ENCODE data around the gene GNG14. TPM values are rescaled to one million over a fixed set of nuclear protein-coding genes. Genes with fewer than 3 reads are reported as not detected.
A peak's percentile ranks its signal among the peaks of the same experiment; 100 is the strongest.
"Not testable (repeated sequence)": the region's sequence is repeated elsewhere in the genome, so short reads cannot be mapped to it uniquely, and the experiment has no call there.

The GNG14 gene
- total RNA-seq, 1 experiment from 2014 or later = not detected

GRCh38 chr19:12696366-12697335 is 8.9 kb downstream of the GNG14 start, which contains the start of gene FBXW9:
FBXW9 (minus strand) TSS chr19:12696631; CDS start chr19:12696581, 50 bp downstream.
- peak; percentile 97 for DNase-seq
- Histone ChIP-seq H3K79me2 (ENCODE audit: insufficient read depth, low read length) (no peaks in the 10 kb centered on the region), H3T11ph (ENCODE audit: low read length) (no peak within 1 kb of the TSS), H3K4me1 (ENCODE audit: insufficient read depth, low read length) (0 out of 2 replicates have a peak, but pooled peaks cover 2% of the 10 kb centered on the region), H4K5ac (ENCODE audit: insufficient read length, low read depth, low read length) (no peak within 1 kb of the TSS), H3K27ac (ENCODE audit: insufficient read length, low read depth, low read length) (peak within 1 kb of the TSS; percentile 72), H3K9me3 (ENCODE audit: control insufficient read depth, low read depth, low read length) (no peaks in the 10 kb centered on the region), H2AFZ (ENCODE audit: low read length) (no peak within 1 kb of the TSS), H4K8ac (replicated peaks; ENCODE audit: insufficient read length, low read depth, low read length) (no peak within 1 kb of the TSS), H3K18ac (ENCODE audit: insufficient read length, low read depth, low read length) (peak within 1 kb of the TSS; percentile 51), H2BK20ac (ENCODE audit: low read depth, low read length, poor library complexity, severe bottlenecking) (no peak within 1 kb of the TSS), H3K14ac (ENCODE audit: insufficient read depth, low read length) (peak within 1 kb of the TSS; percentile 79; the same call in 1 of the 2 replicates), H2BK120ac (ENCODE audit: low read depth, low read length, poor library complexity, severe bottlenecking) (no peak within 1 kb of the TSS), H2BK15ac (ENCODE audit: low read depth, low read length) (no peak within 1 kb of the TSS), H3K4ac (ENCODE audit: low read depth, low read length) (no peak within 1 kb of the TSS), H3K23me2 (ENCODE audit: insufficient read length, low read depth, low read length, poor library complexity, severe bottlenecking) (peaks cover 4% of the 10 kb centered on the region), H4K20me1 (ENCODE audit: control insufficient read depth, insufficient read depth, insufficient read length) (peaks cover 3% of the 10 kb centered on the region), H3K9ac (ENCODE audit: extremely low read depth, insufficient read length, low read length) (peak within 1 kb of the TSS; percentile 73), H3K27me3 (ENCODE audit: insufficient read depth, low read length) (no peaks in the 10 kb centered on the region), H3K56ac (ENCODE audit: insufficient read length, low read depth, low read length) (no peak within 1 kb of the TSS), H3K4me2 (ENCODE audit: insufficient read depth, insufficient read length, low read length) (peak within 1 kb of the TSS; percentile 81), H2BK5ac (ENCODE audit: insufficient read length, low read length) (no peak within 1 kb of the TSS), H3K79me1 (ENCODE audit: insufficient read depth, low read depth, low read length, poor library complexity, severe bottlenecking) (no peaks in the 10 kb centered on the region), H4K91ac (ENCODE audit: insufficient read length, low read depth, low read length) (no peak within 1 kb of the TSS), H2BK12ac (ENCODE audit: insufficient read length, low read depth, low read length) (no peak within 1 kb of the TSS), H2AK5ac (ENCODE audit: insufficient read length, low read length) (no peak within 1 kb of the TSS), H3K23ac (ENCODE audit: insufficient read length, low read depth, low read length) (no peak within 1 kb of the TSS)
- TF ChIP-seq CTCF (conservative IDR thresholded peaks at IDR 0.05) = no peak
- peak within 1 kb of the TSS; percentile 97 to 99 (median 98) for H3K27ac Mint-ChIP-seq
- H3K4me3 Mint-ChIP-seq = peak within 1 kb of the TSS; percentile 82 to 89
- H3K4me1 Mint-ChIP-seq = 0 out of 4 replicates have a peak, but pooled peaks cover 0 to 2% of the 10 kb centered on the region in 2 experiments
- no peaks in the 10 kb centered on the region; the same call in 1 of the 2 replicates for H3K27me3 Mint-ChIP-seq (ENCODE audit: low read depth)
- peaks cover 13 to 33% (median 25%) of the 10 kb centered on the region in 3 experiments; a peak in 6 of 7 replicates for H3K36me3 Mint-ChIP-seq (ENCODE audit: insufficient read depth in 1 of 3, low read depth in 3 of 3)
- H3K9me3 Mint-ChIP-seq = no peaks in the 10 kb centered on the region
- no CpG with 5 or more reads among the region's 59 CpGs for WGBS (ENCODE audit: extremely low coverage, insufficient read length, low lambda C conversion rate)

GRCh38 chr19:12697425-12697824 is 9.6 kb downstream of the GNG14 start:
- not testable (repeated sequence) for H4K20me1 ChIP-seq (ENCODE audit: control insufficient read depth, insufficient read depth, insufficient read length); H3K9ac ChIP-seq (ENCODE audit: extremely low read depth, insufficient read length, low read length); H2AFZ ChIP-seq (ENCODE audit: low read length); H2AK5ac ChIP-seq (ENCODE audit: insufficient read length, low read length); H3K27ac ChIP-seq (ENCODE audit: insufficient read length, low read depth, low read length); H2BK20ac ChIP-seq (ENCODE audit: low read depth, low read length, poor library complexity, severe bottlenecking); H3K18ac ChIP-seq (ENCODE audit: insufficient read length, low read depth, low read length); H3K14ac ChIP-seq (ENCODE audit: insufficient read depth, low read length); H3K23ac ChIP-seq (ENCODE audit: insufficient read length, low read depth, low read length); H3K27me3 Mint-ChIP-seq (ENCODE audit: low read depth); H3K27me3 ChIP-seq (ENCODE audit: insufficient read depth, low read length); H2BK120ac ChIP-seq (ENCODE audit: low read depth, low read length, poor library complexity, severe bottlenecking); H3K23me2 ChIP-seq (ENCODE audit: insufficient read length, low read depth, low read length, poor library complexity, severe bottlenecking); H2BK15ac ChIP-seq (ENCODE audit: low read depth, low read length); H4K5ac ChIP-seq (ENCODE audit: insufficient read length, low read depth, low read length); H3K9me3 ChIP-seq (ENCODE audit: control insufficient read depth, low read depth, low read length); H3K4ac ChIP-seq (ENCODE audit: low read depth, low read length); H3K79me1 ChIP-seq (ENCODE audit: insufficient read depth, low read depth, low read length, poor library complexity, severe bottlenecking); DNase-seq; H3K4me1 Mint-ChIP-seq; H4K8ac ChIP-seq (replicated peaks; ENCODE audit: insufficient read length, low read depth, low read length); H4K91ac ChIP-seq (ENCODE audit: insufficient read length, low read depth, low read length); H2BK5ac ChIP-seq (ENCODE audit: insufficient read length, low read length); H3T11ph ChIP-seq (ENCODE audit: low read length); H3K4me1 ChIP-seq (ENCODE audit: insufficient read depth, low read length); H3K9me3 Mint-ChIP-seq; H2BK12ac ChIP-seq (ENCODE audit: insufficient read length, low read depth, low read length); H3K56ac ChIP-seq (ENCODE audit: insufficient read length, low read depth, low read length); H3K79me2 ChIP-seq (ENCODE audit: insufficient read depth, low read length)
- H3K4me2 ChIP-seq (ENCODE audit: insufficient read depth, insufficient read length, low read length) = peak overlapping the region; percentile 81
- peaks cover 18 to 41% (median 33%) of the 10 kb centered on the region in 3 experiments; a peak in 6 of 7 replicates for H3K36me3 Mint-ChIP-seq (ENCODE audit: insufficient read depth in 1 of 3, low read depth in 3 of 3)
- WGBS (ENCODE audit: extremely low coverage, insufficient read length, low lambda C conversion rate) = no CpG with 5 or more reads among the region's 22 CpGs
- peak overlapping the region in 1 of 3 experiments; percentile 62; a peak in 1 of 7 replicates for H3K27ac Mint-ChIP-seq
- H3K4me3 Mint-ChIP-seq = peak overlapping the region; percentile 82 to 89
